Cardiac fibroblast (primary cell): Measurements from ENCODE around the gene OGFR.

Source experiments
- DNase-seq, 2 donors: peaks; one replicate each; pipeline versions ENCODE4 v3.0.0 to v3.0.0-alpha.2; 2010; ENCODE audit warnings: low read depth in 2 of 2
- H3K4me3 ChIP-seq, 2 donors: replicated peaks in 1 of 2; 1 replicate in 1 of 2; 2 replicates in 1 of 2; pipeline ENCODE4 v1.5.1; 2011; ENCODE audit warnings: low read depth in 2 of 2, low read length in 2 of 2, mild to moderate bottlenecking in 2 of 2, moderate library complexity in 1 of 2
- TF ChIP-seq, protein P1 (sequence below): IDR thresholded peaks from one replicate; pipeline ENCODE4 v1.5.1; 2011; ENCODE audit warnings: low read depth, mild to moderate bottlenecking, low read length, inconsistent platforms

The OGFR gene, protein sequence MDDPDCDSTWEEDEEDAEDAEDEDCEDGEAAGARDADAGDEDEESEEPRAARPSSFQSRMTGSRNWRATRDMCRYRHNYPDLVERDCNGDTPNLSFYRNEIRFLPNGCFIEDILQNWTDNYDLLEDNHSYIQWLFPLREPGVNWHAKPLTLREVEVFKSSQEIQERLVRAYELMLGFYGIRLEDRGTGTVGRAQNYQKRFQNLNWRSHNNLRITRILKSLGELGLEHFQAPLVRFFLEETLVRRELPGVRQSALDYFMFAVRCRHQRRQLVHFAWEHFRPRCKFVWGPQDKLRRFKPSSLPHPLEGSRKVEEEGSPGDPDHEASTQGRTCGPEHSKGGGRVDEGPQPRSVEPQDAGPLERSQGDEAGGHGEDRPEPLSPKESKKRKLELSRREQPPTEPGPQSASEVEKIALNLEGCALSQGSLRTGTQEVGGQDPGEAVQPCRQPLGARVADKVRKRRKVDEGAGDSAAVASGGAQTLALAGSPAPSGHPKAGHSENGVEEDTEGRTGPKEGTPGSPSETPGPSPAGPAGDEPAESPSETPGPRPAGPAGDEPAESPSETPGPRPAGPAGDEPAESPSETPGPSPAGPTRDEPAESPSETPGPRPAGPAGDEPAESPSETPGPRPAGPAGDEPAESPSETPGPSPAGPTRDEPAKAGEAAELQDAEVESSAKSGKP

DNA sequence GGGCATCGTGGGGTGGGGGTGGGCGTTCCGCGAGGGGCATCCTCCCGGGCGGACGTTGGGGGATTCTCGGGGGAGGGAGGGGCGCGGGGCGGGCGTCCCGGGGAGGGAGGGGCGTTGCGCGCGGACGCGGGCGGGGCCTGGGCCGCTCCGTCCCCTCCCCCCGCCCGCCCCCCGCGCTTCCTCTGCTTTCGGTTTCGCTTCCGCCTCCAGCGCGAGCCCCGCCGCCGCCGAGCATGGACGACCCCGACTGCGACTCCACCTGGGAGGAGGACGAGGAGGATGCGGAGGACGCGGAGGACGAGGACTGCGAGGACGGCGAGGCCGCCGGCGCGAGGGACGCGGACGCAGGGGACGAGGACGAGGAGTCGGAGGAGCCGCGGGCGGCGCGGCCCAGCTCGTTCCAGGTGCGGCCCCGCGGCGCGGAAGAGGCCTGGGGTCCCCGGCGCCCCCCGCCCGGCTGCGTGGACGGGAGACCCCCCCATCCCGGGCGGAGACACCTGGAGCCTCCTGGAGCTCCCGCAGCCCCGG, at the start of gene OGFR:
TSS of gene OGFR (plus strand) at position 209 of the 528 bp plus-strand sequence. CDS start at position 234, 25 bp downstream.
- TF ChIP-seq, protein P1, sequence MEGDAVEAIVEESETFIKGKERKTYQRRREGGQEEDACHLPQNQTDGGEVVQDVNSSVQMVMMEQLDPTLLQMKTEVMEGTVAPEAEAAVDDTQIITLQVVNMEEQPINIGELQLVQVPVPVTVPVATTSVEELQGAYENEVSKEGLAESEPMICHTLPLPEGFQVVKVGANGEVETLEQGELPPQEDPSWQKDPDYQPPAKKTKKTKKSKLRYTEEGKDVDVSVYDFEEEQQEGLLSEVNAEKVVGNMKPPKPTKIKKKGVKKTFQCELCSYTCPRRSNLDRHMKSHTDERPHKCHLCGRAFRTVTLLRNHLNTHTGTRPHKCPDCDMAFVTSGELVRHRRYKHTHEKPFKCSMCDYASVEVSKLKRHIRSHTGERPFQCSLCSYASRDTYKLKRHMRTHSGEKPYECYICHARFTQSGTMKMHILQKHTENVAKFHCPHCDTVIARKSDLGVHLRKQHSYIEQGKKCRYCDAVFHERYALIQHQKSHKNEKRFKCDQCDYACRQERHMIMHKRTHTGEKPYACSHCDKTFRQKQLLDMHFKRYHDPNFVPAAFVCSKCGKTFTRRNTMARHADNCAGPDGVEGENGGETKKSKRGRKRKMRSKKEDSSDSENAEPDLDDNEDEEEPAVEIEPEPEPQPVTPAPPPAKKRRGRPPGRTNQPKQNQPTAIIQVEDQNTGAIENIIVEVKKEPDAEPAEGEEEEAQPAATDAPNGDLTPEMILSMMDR = no peak
- peak within 1 kb of the TSS; percentile 72 to 87 for H3K4me3 ChIP-seq
- DNase-seq = peak; percentile 45 to 62

DNA sequence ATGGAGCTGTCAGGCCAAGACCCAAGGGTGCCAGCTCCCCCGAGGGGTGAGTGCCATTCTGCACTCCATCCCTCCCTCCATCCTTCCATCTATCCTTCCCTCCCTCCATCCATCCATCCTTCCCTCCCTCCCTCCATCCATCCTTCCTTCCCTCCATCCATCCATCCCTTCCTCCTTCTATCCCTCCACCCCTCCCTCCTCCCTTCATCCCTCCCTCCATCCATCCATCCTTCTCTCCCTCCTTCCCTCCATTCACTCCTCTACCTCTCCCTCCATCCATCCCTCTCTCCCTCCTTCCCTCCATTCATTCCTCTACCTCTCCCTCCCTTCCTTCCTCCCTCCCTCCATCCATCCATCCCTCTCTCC, 49.7 kb upstream of the OGFR start:
- no peak for DNase-seq
- TF ChIP-seq, protein P1 = no peak
- no peak overlapping the region for H3K4me3 ChIP-seq

DNA sequence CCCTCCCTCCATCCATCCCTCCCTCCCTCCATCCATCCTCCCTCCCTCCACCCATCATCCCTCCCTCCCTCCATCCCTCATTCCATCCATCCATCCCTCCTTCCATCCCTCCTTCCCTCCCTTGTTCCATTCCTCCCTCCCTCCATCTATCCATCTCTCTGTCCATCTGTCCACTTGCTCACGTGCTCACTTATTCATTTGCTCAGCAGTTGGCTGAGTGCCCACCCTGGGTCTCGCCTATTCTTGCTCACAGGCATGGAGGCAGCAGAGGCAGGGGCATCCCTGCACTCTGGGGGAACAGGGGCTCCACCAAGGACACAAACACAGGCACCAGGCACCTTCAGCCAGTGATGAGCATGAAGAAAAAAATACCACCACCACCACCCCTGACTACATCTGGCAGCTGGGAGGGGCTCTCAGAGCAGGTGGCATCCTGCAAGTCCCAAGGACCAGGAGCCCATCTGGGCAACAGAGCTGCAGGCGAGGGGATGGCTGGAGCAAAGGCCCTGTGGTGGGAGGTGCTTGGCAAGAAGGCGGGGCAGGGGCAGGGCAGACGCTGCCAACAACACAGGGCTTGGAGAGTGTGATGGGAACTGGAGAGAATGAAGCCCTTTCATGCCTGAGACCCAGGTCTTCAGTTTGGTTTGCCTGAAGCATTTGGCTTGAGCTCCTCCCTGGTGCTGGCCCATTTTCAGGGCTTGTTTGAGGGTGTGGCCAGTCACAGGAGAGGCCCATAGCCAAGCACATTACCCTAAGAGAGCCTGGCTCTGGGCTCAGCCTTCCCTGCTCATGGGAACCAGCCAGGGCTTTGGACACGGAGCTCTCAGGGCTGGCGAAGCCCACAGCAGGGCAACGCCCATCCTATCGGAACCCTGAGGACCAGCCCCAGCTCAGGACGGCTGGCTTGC, 48.6 kb upstream of the OGFR start:
- no peak for DNase-seq
- TF ChIP-seq, protein P1 = no peak
- no peak overlapping the region for H3K4me3 ChIP-seq

DNA sequence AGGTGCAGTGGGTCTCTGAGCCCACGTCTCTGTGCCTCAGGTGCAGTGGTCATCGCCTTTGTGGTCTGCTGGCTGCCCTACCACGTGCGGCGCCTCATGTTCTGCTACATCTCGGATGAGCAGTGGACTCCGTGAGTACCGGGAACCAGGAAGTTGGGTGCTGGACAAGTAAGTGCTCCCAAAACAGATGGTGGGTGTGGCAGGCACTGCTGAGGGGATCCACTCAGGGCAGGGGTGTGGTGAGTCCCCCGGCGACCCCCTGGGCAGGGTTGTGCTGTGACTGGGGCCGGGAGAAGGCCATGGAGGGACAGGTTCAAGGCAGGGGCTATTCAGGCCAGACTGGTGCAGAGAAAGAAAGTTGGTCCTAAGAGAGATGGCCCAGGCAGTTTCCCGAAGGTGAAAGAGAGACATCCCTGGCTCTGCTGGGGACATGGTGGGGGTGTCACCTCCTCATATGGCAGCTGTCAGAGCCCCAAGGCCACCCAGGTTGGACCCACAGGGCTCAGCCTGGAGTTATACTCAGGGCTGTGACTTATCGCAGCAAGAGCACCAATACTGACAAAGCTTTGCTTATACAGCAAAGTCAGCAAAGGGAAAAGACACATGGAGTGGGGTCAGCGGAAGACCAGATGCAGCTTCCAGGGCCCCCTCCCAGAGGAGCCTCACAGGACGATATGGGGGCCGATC, 46.3 kb upstream of the OGFR start:
- no peak for DNase-seq
- TF ChIP-seq, protein P1 = no peak
- no peak overlapping the region for H3K4me3 ChIP-seq

DNA sequence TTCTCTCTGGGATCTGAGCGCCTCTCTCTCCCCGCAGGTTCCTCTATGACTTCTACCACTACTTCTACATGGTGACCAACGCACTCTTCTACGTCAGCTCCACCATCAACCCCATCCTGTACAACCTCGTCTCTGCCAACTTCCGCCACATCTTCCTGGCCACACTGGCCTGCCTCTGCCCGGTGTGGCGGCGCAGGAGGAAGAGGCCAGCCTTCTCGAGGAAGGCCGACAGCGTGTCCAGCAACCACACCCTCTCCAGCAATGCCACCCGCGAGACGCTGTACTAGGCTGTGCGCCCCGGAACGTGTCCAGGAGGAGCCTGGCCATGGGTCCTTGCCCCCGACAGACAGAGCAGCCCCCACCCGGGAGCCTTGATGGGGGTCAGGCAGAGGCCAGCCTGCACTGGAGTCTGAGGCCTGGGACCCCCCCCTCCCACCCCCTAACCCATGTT, 44.6 kb upstream of the OGFR start:
- H3K4me3 ChIP-seq = no peak overlapping the region
- no peak for DNase-seq
- TF ChIP-seq, protein P1 = no peak

DNA sequence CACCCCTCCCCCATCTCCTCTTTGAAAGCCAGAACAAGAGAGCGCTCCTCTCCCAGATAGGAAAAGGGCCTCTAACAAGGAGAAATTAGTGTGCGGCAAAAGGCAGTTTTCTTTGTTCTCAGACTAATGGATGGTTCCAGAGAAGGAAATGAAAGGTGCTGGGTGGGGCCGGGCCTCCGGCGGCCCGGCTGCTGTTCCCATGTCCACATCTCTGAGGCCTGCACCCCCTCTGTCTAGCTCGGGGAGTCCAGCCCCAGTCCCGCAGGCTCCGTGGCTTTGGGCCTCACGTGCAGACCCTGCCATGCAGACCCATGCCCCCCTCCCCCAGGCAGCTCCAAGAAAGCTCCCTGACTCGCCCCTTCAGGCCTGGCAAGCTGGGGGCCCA, 44.2 kb upstream of the OGFR start:
- H3K4me3 ChIP-seq = no peak overlapping the region
- DNase-seq = no peak
- TF ChIP-seq, protein P1 = no peak
